ENCODE data around the gene SNX1. TPM values are rescaled to one million over a fixed set of nuclear protein-coding genes. Genes with fewer than 3 reads are reported as not detected.

Gene SNX1
- total and polyA plus RNA-seq, 2 experiments from 2014 or later: 40.5 to 102 TPM

DNA sequence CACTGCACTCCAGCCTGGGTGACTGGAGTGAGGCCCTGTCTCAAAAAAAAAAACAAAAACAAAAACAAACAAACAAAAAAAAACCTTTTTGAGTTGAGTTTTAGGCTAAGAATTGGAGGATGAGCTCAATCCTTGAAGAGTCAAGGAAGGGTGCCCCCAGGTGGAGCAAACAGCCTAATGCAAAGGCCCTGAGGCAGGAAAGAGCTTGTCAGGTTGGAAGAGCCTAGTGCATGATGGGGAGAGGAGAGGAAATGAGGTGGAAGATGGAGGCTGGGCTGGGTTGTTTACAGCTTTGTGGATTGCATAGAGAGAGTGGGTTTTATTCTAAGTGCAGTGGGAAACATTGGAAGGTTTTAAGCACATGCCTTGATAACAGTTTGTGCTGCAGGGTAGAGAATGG lies 53.6 kb downstream of the SNX1 start:
- no peak for DNase-seq
- no peaks in the 10 kb centered on the region for H3K9me2 ChIP-seq (ENCODE audit: insufficient read depth)
- no peak for TF ChIP-seq EZH2 (IDR thresholded peaks at IDR 0.05; ENCODE audit: insufficient read depth, poor library complexity, severe bottlenecking)
- TF ChIP-seq EZH2phosphoT487 (IDR thresholded peaks at IDR 0.05; ENCODE audit: insufficient read depth, low read depth): no peak
- in situ Hi-C loops (cut with MboI): no loop called here
- no peak overlapping the region for H2AFZ ChIP-seq
- H3K9ac ChIP-seq: no peak overlapping the region
- H3K9me3 ChIP-seq (ENCODE audit: low read depth): no peaks in the 10 kb centered on the region
- no peak overlapping the region for H3K4me3 ChIP-seq
- H3K36me3 ChIP-seq (ENCODE audit: low read depth): no peaks in the 10 kb centered on the region
- H3K4me1 ChIP-seq (ENCODE audit: insufficient read depth): no peaks in the 10 kb centered on the region
- peaks cover 20% of the 10 kb centered on the region for H3F3A ChIP-seq (ENCODE audit: insufficient read depth)
- no peak overlapping the region for H3K4me2 ChIP-seq (ENCODE audit: unreplicated experiment)
- H4K20me1 ChIP-seq (ENCODE audit: insufficient read depth): no peaks in the 10 kb centered on the region
- H3K27me3 ChIP-seq (replicated peaks; ENCODE audit: insufficient read depth): peaks cover 10% of the 10 kb centered on the region; the same call in 1 of the 2 replicates
- H3K79me2 ChIP-seq (ENCODE audit: insufficient read depth): no peaks in the 10 kb centered on the region
- H3K27ac ChIP-seq: no peak overlapping the region

DNA sequence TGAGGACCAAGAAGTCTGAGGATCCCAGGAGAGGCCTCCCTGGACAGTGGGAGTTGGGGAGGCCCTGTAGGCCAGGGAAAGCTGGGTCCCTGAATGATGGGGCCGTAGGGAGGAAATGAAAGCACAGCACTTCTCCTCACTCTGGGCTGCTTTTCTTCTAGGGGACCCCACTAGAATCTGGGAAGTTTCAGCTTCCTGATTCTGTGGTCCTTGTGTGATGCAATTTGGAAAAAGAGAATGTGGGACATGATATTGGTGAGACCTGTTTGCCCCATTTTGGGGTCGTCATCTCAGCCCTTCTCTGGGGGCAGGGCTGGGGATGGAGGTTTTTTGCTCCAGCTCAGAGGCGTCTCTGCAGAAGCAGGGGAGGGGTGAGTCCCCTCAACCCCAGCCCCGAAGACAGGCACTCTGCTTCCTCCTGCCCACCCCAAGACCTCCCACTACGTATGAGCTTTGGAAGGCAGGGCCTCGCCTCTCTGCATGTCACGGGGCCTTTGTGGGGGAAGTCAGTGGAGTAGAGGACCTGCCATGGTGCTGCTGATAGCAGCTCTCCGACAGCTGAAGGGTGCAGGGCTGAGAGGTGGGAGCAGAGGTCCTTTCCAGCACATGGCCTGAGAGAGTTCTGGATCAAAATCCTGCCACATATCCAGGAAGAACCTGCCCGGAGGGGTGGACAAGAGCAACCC lies 54.3 kb downstream of the SNX1 start:
- peaks cover 23% of the 10 kb centered on the region for H3F3A ChIP-seq (ENCODE audit: insufficient read depth)
- no peaks in the 10 kb centered on the region for H3K4me1 ChIP-seq (ENCODE audit: insufficient read depth)
- no peaks in the 10 kb centered on the region for H3K9me3 ChIP-seq (ENCODE audit: low read depth)
- no peaks in the 10 kb centered on the region for H3K79me2 ChIP-seq (ENCODE audit: insufficient read depth)
- H3K9ac ChIP-seq: no peak overlapping the region
- TF ChIP-seq EZH2phosphoT487 (IDR thresholded peaks at IDR 0.05; ENCODE audit: insufficient read depth, low read depth): no peak
- TF ChIP-seq EZH2 (IDR thresholded peaks at IDR 0.05; ENCODE audit: insufficient read depth, poor library complexity, severe bottlenecking): no peak
- no peak overlapping the region for H3K27ac ChIP-seq
- H2AFZ ChIP-seq: no peak overlapping the region
- H4K20me1 ChIP-seq (ENCODE audit: insufficient read depth): no peaks in the 10 kb centered on the region
- no peak overlapping the region for H3K4me3 ChIP-seq
- no peak for DNase-seq
- 64 to 68% methylated on average over 7 to 9 of the region's 9 CpGs for WGBS, 2 experiments (ENCODE audit: low coverage in 1 of 2, low lambda C conversion rate in 2 of 2, missing lambda C conversion rate in 2 of 2)
- in situ Hi-C loops (cut with MboI): no loop called here
- H3K36me3 ChIP-seq (ENCODE audit: low read depth): no peaks in the 10 kb centered on the region
- H3K9me2 ChIP-seq (ENCODE audit: insufficient read depth): no peaks in the 10 kb centered on the region
- no peak overlapping the region for H3K4me2 ChIP-seq (ENCODE audit: unreplicated experiment)
- peaks cover 10% of the 10 kb centered on the region; the same call in 1 of the 2 replicates for H3K27me3 ChIP-seq (replicated peaks; ENCODE audit: insufficient read depth)

DNA sequence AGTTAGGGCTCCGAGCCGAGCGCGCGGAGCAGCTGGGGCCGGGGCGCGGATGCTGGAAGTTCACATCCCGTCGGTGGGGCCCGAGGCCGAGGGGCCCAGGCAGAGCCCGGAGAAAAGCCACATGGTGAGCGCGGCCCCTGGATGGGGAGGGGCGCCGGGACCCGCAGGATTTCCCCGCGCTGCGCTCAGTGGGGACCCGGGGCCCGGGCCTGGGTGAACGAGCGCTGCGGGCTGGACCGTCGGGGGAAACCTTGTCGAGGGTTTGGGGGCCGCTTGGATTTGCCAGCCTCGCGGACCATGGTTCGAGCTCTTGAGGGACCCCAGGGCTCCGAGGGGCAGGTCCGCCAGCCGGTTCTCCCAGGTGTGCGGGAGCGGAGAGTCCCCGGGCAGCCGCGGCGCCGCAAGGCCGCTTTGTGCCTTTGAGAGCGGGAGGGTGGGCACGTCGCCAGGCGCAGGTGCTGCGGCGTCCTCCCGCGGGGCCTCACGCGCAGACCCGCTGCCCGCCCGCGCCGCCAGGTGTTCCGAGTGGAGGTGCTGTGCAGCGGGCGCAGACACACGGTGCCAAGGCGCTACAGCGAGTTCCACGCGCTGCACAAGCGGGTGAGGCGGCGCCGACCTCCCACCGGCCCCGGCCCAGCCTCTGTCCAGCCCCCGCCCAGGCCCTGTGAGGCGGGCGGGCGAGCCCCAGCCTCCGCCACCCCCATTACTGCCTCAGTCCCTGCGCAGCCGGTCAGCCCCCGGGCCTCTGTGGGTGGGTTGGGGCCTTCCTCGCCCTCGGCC lies 56.1 kb downstream of the SNX1 start, which contains the start of gene SNX22:
Gene SNX22 (plus strand): TSS at position 5 of the 780 bp plus-strand sequence. CDS start 45 bp downstream, at position 50.
- Histone ChIP-seq H3K36me3 (ENCODE audit: low read depth) (peaks cover 15% of the 10 kb centered on the region; the same call in 1 of the 2 replicates), H3K9ac (no peak within 1 kb of the TSS), H3K9me3 (ENCODE audit: low read depth) (no peaks in the 10 kb centered on the region), H4K20me1 (ENCODE audit: insufficient read depth) (no peaks in the 10 kb centered on the region), H3K27me3 (replicated peaks; ENCODE audit: insufficient read depth) (peaks cover 10% of the 10 kb centered on the region; the same call in 1 of the 2 replicates), H2AFZ (peak within 1 kb of the TSS; percentile 69), H3K27ac (no peak within 1 kb of the TSS), H3K4me2 (ENCODE audit: unreplicated experiment) (peak within 1 kb of the TSS; percentile 80), H3K9me2 (ENCODE audit: insufficient read depth) (no peaks in the 10 kb centered on the region), H3F3A (ENCODE audit: insufficient read depth) (peaks cover 41% of the 10 kb centered on the region), H3K79me2 (ENCODE audit: insufficient read depth) (no peaks in the 10 kb centered on the region), H3K4me1 (ENCODE audit: insufficient read depth) (no peaks in the 10 kb centered on the region), H3K4me3 (peak within 1 kb of the TSS; percentile 63)
- TF ChIP-seq EZH2 (IDR thresholded peaks at IDR 0.05; ENCODE audit: insufficient read depth, poor library complexity, severe bottlenecking) (peak; percentile 91), EZH2phosphoT487 (IDR thresholded peaks at IDR 0.05; ENCODE audit: insufficient read depth, low read depth) (0 out of 2 replicates have a peak, but pooled peaks have one; percentile 35)
- no peak for DNase-seq
- WGBS, 2 experiments (ENCODE audit: low coverage in 1 of 2, low lambda C conversion rate in 2 of 2, missing lambda C conversion rate in 2 of 2): 2 to 3% methylated on average over 44 to 56 of the region's 83 CpGs
- in situ Hi-C loops (cut with MboI): no loop called here

DNA sequence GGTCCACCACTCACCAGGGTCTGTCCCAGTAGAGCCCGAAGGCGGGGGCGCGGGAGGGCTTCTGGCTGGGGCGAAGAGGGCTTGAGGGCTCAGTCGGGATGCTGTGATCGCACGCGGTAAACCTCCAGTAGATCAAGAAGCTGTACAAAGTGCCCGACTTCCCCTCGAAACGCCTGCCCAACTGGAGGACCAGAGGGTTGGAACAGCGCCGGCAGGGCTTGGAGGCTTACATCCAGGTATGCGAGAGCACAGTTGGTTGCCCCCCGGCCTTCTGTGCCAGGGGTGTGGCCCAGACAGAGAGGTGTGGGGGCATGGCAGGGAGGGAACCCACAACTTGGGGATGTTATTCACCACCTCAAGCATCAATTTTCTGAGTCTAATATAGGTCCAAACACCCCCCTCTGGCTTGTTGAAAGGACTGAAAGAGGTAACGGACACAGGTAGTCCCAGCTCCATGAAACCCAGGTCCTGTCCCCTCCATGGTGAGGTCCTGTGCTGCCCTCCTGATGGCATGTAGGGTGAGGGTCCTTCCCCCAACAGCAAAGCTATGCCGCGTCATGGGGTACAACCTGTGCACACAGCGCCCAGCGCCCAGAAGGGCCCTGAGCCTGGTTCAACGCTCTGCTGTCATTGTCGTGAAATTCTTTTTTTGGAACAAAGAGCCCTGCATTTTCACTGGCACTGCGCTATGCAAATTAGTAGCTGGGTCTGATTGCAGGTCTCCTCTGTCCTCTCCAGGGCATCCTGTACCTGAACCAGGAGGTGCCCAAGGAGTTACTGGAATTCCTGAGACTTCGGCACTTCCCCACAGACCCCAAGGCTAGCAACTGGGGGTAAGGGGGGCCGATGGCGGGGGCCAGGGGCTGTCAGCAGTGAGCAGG lies 57.0 kb downstream of the SNX1 start:
- Histone ChIP-seq H3K4me1 (ENCODE audit: insufficient read depth) (no peaks in the 10 kb centered on the region), H3K4me2 (ENCODE audit: unreplicated experiment) (peak overlapping the region; percentile 80), H3K9ac (no peak overlapping the region), H3K36me3 (ENCODE audit: low read depth) (peaks cover 23% of the 10 kb centered on the region; the same call in 1 of the 2 replicates), H3K27me3 (replicated peaks; ENCODE audit: insufficient read depth) (peaks cover 10% of the 10 kb centered on the region; the same call in 1 of the 2 replicates), H3K9me2 (ENCODE audit: insufficient read depth) (no peaks in the 10 kb centered on the region), H3F3A (ENCODE audit: insufficient read depth) (peaks cover 50% of the 10 kb centered on the region), H3K9me3 (ENCODE audit: low read depth) (no peaks in the 10 kb centered on the region), H4K20me1 (ENCODE audit: insufficient read depth) (no peaks in the 10 kb centered on the region), H3K79me2 (ENCODE audit: insufficient read depth) (no peaks in the 10 kb centered on the region), H3K4me3 (no peak overlapping the region), H3K27ac (no peak overlapping the region), H2AFZ (no peak overlapping the region)
- WGBS, 2 experiments (ENCODE audit: low coverage in 1 of 2, low lambda C conversion rate in 2 of 2, missing lambda C conversion rate in 2 of 2): 31 to 35% methylated on average over 27 of the region's 27 CpGs
- in situ Hi-C loops (cut with MboI): no loop called here
- DNase-seq: no peak
- no peak for TF ChIP-seq EZH2phosphoT487 (IDR thresholded peaks at IDR 0.05; ENCODE audit: insufficient read depth, low read depth)
- no peak for TF ChIP-seq EZH2 (IDR thresholded peaks at IDR 0.05; ENCODE audit: insufficient read depth, poor library complexity, severe bottlenecking)
